NCI-H446 (cell line): ENCODE data around the gene CCDC57.
"Not testable (repeated sequence)": the region's sequence is repeated elsewhere in the genome, so short reads cannot be mapped to it uniquely, and the experiment has no call there.

Experiments
- DNase-seq, 2 experiments: peaks; one replicate each; lab custom pipeline; 2025; lab: John Stamatoyannopoulos, UW

The CCDC57 gene

GRCh38 chr17:82222816-82223215 is 10.2 kb upstream of the CCDC57 start:
- DNase-seq, result no peak

- DNase-seq, result no peak
These were observed 8.8 kb upstream of the CCDC57 start for GRCh38 chr17:82221341-82221902.

DNA sequence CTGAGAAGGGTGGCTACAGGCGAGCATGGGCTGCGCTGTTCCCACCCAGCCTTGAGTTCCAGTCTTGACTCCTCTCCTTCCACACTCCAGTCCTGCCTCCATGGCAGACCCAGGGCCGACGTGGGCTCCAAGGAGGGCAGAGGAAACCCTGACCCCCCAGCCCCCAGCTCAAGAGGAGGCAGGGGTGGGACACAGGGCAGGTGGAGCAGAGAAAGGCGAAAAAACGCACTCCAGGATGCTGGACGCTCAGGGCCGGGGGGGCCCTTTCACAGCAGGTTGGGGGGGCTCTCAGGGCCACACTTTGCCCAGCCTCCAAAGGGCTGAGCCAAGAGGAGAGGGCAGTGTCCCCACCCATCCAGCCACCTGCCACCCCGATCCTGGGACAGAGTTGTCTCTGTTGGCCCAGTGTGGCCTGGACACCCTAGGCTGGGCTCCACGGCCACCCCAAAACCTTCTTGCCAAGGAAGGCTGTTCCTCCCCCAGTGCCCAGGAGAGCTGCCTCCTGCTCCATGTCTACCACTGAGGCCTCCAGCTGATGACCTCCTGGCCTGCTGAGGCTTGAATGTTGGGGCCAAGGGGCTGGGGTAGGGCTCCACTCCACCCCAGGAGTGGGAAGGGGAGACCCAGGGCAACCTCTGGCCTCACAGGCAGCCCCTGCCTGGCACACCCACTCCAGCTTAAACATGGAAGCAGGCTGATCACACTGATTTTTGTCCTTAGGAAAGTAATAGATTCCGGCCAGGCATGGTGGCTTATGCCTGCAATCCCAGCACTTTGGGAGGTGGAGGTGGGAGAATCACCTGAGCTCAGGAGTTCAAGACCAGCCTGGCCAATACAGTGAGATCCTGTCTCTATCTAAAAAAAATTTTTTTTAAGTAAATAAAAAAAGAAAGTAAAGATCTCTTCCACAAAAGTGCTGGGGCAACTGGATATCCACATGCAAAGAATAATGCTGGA is 7.4 kb upstream of the CCDC57 start:
- DNase-seq, result no peak

DNA sequence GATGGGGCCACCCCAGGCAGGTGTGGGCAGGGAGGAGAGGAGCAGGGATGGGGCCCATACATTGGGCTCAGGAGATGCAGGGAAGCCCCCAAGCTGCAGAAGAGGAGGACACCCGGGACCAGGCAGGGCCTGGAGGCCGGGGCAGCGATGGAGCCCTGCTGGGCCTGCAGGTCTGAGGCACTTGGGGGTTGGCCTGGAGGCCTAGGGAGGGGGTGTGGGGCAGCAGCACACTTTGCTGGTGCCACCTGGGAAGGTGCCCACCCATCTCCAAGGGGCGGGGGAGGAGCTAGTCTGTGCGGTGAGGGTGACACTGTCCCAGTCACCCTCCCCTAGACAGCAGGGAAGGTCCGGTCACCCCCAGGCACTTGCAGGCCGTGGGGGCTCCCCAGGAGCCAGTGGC is 6.4 kb upstream of the CCDC57 start:
- no peak for DNase-seq

GRCh38 chr17:82218349-82219075 is 5.9 kb upstream of the CCDC57 start:
- DNase-seq, result no peak

GRCh38 chr17:82217530-82218204 is 5.0 kb upstream of the CCDC57 start:
- no peak for DNase-seq

GRCh38 chr17:82217120-82217529 is 4.5 kb upstream of the CCDC57 start:
- DNase-seq, result no peak

DNA sequence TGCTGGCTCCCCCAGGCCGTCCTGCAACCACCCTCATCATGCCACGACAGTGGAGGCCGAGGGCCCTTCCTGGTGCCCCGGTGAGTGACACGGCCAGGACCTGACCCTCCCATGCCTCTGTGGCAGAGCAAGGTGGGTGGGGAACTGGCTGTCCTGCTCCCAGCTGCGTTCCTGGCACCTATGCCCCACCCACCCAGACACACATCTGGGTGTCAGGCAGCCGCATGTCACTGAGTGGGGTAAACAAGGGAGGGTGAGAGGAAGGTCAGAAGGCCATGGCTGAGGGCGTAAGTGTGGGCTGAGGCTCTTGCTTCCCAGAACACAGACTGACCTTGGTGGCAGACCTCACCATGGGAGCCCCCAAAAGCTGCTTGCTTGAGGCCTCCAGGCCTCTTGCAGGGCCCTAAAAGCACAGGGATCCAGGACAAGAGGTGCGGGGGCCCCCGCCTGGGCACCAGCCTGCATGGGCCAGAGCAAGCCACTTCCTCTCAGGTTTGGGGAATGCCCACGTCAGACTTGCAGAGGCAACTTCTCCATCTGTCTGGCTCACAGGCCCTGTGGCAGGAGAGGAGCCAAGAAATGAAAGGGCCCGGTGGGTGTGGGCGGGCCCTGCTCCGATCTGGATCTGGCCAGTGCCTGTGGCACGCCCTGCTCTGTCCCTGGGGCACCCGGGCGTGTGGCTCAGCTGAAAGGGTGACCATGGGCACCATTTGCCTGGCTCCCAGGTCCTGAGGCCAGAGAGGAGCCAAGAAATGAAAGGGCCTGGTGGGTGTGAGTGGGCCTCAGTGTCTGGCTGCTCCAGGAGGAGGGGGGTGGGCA is 3.9 kb upstream of the CCDC57 start:
- peak; percentile 15 to 70 for DNase-seq

- DNase-seq, result no peak
These were observed 3.3 kb upstream of the CCDC57 start for GRCh38 chr17:82215972-82216300.

DNA sequence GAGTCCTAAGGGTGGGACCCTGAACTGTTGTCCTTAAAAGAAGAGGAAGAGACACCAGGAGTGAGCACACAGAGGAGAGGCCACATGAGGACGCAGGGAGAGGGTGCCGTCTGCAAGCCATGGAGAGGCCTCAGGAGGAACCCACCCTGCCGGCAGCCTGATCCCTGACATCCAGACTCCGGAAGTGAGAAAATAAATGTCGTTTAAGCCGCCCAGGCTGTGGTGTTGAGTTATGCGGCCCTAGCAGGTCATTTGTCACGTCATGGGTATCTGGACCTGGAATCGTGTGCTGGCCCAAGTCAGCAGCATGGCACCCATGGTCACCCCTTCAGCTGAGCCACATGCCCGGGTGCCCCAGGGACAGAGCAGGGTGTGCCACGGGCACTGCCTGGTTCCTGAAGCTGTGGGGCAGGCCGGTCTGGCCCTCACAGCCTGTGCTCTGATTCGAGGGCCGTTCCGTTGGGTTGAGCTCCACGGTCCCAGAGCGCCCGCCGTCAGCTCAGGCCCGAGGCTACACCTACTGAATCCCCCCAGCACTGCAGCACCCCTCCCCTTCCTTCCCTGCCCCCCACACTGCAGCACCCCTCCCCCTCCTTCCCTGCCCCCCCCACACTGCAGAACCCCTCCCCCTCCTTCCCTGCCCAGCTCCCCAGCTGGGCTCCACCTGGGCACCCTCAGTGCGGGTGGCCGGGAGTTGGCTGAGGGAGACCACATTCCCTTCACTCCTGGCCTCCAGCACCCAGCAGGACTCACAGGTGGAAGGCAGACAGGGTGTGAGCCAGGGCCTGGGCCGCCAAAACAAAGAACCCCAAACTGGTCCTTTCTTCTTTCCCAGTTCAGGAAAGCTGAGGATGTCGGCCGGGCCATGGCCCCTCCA is 2.7 kb upstream of the CCDC57 start:
- no peak for DNase-seq

DNA sequence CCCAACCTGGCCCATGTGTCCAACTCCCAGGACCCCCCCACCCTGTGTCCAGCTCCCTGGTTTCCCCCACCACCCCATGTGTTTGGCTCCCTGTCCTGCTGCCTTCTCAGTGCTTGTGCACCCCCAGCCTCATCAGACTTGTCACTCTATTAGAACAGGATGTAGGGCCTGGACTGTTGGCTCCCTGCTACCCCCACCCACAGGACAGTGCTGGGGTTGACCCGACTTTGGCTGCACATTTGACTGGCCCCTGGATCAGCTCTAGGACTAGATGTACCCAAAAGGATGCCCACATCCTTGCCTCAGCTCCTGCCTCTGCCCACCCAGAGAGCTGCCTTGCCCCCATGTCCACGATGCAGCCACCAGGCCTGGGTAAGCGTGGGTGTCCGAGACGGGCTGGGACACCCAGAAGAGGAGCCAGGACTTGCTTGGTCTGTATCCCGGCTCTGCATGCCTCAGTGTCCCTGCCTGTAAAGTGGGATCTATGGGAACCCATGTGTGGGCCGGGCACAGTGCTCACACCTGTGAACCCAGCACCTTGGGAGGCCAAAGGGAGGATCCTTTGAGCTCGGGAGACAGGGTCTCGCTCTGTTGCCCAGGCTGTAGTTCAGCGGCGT is 1.5 kb upstream of the CCDC57 start:
- DNase-seq, result no peak

DNA sequence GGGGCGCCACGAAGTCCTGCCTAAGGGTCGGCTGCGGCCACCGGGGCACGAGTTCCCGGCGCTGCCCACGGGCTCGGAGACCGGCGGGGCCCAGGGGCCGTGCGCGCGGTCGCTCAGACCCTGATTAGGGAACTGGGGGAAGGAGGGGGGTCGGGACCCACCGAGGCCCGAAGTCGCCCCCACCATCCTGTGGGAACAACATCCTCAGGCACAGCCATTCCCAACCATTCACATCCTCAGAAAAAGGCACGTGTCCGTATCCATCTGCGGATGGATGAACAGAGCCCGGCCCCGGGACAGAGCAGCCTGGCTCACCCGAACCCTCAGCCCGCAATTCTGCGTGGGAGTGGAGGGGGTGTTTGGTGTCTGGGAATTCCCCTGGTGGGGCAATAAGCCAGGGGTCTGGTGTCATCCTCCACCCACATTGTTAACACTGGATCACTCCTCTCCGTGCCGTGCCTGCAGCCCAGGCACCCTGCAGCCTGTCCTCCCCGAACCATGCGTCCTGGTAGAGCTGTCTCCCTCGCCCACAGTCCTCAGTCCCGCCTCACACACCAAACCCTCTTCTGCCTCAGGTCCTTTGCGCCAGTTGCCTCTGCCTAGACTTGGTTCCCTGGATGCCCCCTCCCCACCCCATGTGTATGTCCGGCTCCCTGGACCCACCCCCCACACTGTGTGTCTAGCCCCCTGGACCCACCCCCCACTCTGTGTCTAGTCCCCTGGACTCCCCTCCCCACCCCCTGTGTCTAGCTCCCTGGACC is 789 bp upstream of the CCDC57 start:
- peak in 1 of 2 experiments; percentile 65 for DNase-seq

- DNase-seq, result not testable (repeated sequence)
These were observed 2.0 kb downstream of the CCDC57 start for GRCh38 chr17:82210655-82211054.

- peak; percentile 49 to 89 for DNase-seq
These were observed 6.7 kb downstream of the CCDC57 start for GRCh38 chr17:82205720-82206508.

DNA sequence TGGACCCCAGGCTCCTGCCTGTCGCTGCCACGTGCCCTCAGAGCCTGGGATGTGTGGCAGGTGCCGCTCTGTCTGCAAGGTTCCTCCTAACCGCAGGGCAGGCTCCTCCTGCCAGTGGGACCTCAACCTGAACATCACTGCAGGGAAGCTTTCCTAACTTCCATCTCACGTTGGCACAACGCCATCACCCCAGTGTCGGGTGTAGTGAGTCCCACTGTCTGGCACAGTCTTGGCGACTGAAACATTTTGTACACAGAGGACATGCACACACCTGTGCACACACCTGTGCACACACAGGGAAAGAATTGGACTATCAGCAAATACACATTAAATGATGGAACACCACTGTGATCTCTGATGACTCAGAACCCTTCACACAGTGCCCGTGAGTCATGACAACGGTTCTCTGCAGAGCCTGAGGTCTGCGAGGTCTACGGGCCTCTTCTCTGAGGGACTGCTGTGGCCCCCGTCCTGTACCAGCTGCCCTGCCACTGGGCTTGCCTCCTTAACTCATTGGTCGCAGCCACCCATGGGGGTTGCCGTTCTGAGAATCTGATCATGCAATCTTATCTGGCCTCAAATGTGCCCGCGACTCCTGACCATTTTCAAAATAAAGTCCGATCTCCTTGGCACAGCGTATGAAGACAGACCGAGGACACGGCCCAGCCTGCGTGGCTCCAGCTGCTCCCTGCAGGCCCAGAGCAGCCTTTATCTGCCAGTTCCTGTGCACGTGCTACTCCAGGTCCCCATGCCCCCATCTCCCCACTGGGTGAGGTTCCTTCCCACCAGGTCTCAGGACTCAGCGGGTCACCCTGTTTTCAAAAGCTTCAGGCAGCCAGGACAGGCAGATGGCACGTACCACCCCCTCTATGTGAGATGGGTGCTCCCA is 7.6 kb downstream of the CCDC57 start:
- no peak for DNase-seq

DNA sequence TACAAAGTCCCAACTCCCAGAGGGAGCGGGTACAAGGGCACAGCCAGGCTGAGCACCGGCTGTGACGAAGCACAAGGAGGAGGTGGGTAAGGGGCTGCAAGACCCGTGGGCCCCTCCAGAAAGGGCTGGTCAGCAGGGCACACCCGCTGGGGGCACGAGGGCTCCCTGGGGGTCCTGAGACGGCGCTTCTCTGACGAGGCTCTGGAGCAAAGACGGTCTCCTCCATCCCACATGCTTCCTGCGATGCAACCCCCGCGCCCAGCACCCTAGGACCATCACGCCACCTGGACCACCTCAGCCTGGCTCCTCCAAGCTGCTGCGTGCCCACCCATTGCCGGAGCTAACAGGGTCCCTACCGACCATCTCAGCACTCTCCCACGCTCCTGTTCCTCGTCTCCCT is 8.7 kb downstream of the CCDC57 start:
- no peak for DNase-seq

GRCh38 chr17:82202981-82203380 is 9.7 kb downstream of the CCDC57 start:
- DNase-seq, result no peak
